NCI-H226 (cell line): ENCODE measurements around the gene KIF1A.

ENCODE experiments used
- DNase-seq: peaks from one replicate; pipeline ENCODE4 v3.0.0-alpha.2; 2015

KIF1A gene

GRCh38 chr2:240760121-240760520 lies 59.9 kb downstream of the KIF1A start:
- no peak for DNase-seq

DNA sequence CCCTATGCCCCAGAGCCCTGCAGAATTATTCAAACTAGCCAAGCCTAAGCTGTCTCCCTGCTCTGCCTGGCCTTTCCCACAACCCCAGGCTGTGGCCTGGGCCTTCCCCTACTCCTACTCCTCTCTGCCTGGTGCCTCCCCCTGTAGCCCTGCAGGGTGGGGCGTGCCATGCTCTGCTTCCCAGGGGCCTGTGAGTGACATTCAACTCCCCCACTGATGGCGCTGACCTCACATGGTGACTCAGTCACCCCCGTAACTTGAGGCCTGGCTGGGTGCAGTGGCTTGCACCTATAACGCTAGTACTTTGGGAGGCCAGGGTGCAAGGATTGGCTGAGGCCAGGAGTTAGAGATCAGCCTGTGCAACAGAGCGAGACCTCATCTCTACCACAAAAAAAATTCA lies 60.6 kb downstream of the KIF1A start:
- no peak for DNase-seq

- no peak for DNase-seq
These were observed 62.9 kb downstream of the KIF1A start for GRCh38 chr2:240757086-240757614.

DNA sequence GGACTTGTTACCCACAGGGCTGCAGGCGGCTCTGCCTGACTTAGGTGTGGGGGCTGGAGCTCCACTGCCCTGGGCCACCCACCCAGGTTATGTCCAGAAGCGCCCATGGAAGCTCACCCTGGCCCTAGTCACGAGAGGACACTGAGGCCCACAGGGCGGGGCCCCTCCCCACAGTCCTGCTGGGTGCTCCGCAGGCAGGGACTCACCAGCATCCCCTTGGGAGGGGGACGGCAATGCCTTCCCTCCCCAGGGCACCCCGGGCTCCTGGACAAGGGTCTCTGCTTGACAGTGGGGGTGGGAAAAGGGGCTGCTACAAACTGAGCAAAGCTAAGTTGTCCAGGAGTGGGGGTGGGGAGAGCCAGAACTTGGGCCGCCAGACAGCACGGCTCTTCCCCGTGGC lies 67.8 kb downstream of the KIF1A start:
- no peak for DNase-seq

DNA sequence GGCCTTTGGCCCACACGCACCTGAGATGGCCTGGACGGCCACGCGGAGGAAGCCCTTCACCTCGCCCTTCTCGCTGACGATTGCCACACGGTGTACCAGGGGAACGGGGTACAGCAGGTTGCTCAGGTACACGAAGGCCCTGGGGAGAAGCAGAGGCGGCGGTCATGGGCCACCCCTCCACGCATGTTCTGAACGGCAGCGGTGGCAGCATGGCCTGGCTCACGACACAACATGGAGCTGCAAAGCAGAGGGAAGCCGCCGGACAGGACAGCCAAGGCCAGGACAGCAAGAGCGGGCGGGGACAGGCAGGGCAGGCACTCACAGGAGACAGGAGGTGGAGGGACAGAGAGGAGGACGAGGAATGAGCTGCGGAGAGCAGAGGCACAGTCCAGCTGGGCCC lies 69.6 kb downstream of the KIF1A start:
- no peak for DNase-seq

DNA sequence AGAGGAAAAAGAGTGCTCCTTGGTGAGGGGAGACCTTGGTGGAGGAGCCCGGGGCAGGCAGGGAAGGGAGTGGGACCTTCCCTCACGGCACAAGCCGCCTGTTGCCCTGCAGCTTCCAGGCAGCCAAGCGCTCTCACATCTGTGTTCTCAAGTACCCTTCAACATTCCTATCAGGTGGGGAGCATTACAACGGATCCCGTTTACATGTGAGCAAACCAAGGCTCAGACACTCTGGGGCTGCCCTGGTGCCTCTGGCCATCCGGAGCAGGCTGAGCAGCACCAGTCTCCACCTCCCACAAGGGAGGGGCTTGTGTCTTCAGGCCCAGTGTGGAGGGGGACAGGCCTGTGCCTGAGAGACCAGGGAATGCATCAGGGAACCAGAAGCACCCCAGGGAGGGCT lies 70.5 kb downstream of the KIF1A start:
- DNase-seq: no peak

DNA sequence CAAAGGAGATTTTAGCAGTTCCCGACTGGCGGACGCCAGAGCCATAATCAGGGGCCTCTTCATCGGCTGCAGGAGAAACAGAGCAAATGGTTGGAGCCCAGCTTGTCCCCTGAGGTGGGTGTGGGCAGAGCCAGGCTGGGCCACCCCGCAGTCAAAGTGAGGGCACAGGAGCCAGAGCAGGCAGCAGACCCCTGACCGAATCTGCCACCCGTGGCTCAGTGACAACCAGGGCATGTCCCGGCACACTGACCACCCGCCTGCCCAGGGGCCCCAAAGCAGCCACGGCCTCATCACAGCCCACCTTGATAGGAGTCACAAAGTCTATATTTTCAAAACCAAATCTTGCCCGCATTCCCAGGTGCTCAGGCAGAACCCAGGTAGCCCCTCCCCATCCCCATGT lies 72.8 kb downstream of the KIF1A start:
- no peak for DNase-seq

DNA sequence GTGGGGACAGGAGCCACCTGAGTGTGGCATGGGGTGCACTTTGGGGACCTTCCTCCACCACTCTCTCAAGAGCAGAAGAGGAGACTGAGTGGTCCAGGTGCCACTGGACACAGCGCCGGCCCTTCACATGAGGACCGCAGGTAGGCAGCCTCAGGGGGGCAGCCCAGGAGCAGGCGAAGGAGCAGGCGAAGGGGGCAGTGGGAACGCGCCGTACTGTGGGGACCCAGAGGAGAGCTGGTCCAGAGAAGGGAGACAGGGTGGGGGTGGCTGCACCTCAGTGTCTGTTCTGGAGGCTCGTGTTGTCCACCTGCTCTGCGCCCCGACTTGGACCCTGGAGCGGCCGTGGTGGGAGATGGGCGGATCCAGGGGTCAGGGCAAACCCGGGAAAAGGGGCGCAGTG lies 73.3 kb downstream of the KIF1A start:
- no peak for DNase-seq

GRCh38 chr2:240745962-240746361 lies 74.1 kb downstream of the KIF1A start:
- no peak for DNase-seq

DNA sequence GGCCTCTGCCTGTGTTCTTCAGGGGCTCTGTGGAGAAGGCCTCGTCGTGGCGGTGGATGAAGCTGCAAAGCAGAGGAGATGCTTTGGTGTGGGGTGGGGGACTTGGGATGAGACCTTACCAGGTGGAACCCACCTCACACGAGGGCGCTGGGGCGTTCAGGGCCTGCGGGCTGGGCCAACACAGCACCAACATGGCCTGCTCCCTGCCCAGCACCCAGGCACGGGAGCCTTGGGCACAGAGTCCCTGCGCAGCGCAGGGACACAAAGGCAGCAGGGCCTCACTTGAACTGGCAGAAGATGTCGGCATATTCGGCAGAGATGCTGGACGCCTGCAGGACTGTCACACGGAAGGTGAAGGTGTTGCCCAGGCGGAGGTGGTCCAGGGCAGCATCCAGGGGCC lies 74.6 kb downstream of the KIF1A start:
- DNase-seq: no peak

DNA sequence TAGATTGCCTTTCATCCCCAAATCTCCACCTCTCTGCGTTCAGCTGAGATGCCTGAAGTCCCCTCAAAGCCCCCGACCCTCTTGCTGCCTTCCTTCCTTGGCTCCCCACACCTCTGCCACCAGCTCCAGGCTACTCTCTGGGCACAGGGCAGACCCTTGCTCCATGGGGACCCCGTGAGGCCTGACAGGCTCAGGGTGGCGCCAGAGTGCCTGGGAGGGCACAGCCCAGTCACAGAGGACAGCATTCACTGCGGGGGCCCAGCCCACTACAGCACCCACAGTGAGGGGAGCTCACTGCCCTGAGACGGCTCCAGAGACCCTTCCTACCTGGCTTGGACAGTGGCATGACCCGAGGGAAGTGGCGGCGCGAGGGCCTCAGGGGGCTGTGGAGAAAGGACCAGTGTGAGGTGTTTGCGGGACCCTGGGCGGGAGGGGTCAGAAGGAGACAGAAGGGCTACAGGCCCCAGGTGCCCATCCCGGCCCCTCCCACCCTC lies 77.4 kb downstream of the KIF1A start:
- DNase-seq: no peak

DNA sequence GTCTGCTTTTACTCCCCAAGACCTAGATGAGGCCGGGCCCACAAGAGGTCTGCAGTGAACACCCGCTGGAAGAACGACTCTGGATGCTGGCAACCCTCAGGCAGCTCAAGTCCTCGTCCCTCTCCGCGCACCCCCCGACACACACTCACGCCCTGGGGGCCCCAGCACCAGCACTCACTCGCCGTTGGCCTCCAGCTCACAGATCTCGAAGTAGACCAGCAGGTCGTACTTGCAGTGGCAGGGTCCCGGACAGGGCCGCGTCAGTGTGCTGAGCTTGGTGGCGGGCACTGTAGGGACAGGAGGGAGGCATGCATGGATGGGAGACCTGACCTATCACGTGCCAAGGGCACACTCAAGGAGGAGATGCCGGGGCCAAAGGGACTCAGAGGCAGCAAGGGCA lies 78.9 kb downstream of the KIF1A start:
- DNase-seq: no peak

GRCh38 chr2:240739797-240740196 lies 80.2 kb downstream of the KIF1A start:
- DNase-seq: no peak

DNA sequence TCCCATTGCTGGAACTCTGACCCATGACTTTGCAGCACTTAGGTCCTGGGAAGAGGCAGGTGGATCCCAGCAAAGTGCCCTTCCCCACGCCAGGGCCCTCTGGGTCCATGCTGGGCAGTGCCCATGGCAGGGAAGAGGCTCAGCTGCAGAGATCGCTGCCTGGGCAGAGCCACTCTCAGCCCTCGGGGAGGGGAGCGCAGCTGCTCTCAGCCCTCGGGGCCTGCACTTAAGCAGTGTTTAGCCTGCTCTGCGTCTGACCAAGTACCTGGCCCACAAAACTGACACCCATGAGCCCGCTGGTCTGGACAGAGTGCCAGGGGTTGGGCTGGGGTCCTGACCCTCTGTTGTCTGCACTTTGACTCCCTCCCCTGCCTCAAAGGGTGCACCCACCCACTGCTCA lies 82.1 kb downstream of the KIF1A start:
- DNase-seq: no peak

DNA sequence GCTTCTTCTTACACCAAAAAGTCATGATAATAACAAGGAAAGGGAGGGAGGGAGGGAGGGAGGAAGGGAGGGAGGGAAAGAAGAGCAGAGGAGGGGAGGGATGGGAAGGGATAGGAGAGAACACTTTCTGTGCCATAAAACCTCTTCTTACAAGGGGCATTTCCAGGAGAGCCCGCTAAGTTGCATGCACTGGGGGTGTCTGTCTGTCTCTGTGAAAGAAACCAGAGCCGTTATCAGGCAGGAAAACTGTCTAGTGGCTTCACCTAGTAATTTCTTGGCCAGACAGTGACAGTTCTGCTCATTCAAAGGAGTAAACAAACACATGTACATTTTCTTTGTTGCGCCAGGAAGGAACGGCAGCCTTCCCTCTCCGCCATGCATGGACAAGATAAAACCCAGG lies 82.5 kb downstream of the KIF1A start:
- DNase-seq: no peak

GRCh38 chr2:240736281-240737250 lies 83.5 kb downstream of the KIF1A start:
- no peak for DNase-seq

- DNase-seq: no peak
These were observed 84.5 kb downstream of the KIF1A start for GRCh38 chr2:240735476-240735875.

DNA sequence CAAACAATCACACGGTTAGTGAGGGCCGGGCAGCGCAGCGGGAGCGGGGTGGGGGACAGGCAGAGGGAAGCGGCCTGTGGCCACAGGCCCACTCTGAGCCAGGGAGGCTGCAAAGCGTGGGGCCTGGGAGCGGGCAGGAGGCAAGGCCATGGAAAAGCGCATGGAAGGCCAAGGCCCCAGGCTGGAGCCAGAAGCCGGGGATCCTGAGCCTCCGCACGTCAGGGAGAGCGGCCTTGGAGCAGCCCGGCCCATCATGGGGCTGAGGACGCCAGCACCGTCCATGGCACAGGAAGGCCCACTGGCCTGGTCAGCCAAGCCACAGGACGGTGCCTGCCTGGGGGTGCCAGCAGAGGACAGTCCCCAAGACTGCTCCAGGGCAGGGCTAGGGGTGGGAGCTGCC lies 85.3 kb downstream of the KIF1A start:
- no peak for DNase-seq

GRCh38 chr2:240733803-240734495 lies 86.1 kb downstream of the KIF1A start:
- no peak for DNase-seq

- DNase-seq: no peak
These were observed 87.0 kb downstream of the KIF1A start for GRCh38 chr2:240732911-240733622.

GRCh38 chr2:240732184-240732583 lies 87.8 kb downstream of the KIF1A start:
- no peak for DNase-seq

DNA sequence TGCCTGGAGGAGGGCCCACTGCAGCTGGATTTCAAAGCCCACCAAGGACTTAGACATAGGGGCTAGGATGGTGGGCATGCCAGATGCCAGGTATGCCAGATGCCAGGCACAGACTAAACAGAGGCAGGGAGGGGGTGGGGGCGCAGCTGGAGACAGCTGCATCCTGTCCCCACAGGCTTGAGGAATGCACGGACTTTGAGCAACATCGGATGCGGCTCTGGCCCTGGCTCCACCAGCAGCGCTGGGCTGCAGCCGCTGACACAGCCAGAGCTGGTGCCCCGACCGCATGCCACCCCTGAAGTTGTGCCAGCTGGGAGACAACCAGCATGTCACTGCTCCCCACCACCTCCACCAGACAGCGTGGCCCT lies 88.9 kb downstream of the KIF1A start:
- no peak for DNase-seq

GRCh38 chr2:240730501-240731177 lies 89.4 kb downstream of the KIF1A start:
- no peak for DNase-seq
